Measurements from ENCODE around the gene ASCL1. TPM values are rescaled to one million over a fixed set of nuclear protein-coding genes. Genes with fewer than 3 reads are reported as not detected.

The ASCL1 gene
- total RNA-seq, 4 donors from 2014 or later = 0.15 to 0.54 TPM; not detected in 2

DNA sequence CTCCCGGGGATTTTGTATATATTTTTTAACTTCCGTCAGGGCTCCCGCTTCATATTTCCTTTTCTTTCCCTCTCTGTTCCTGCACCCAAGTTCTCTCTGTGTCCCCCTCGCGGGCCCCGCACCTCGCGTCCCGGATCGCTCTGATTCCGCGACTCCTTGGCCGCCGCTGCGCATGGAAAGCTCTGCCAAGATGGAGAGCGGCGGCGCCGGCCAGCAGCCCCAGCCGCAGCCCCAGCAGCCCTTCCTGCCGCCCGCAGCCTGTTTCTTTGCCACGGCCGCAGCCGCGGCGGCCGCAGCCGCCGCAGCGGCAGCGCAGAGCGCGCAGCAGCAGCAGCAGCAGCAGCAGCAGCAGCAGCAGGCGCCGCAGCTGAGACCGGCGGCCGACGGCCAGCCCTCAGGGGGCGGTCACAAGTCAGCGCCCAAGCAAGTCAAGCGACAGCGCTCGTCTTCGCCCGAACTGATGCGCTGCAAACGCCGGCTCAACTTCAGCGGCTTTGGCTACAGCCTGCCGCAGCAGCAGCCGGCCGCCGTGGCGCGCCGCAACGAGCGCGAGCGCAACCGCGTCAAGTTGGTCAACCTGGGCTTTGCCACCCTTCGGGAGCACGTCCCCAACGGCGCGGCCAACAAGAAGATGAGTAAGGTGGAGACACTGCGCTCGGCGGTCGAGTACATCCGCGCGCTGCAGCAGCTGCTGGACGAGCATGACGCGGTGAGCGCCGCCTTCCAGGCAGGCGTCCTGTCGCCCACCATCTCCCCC is 777 bp downstream of the ASCL1 start:
- TF ChIP-seq POLR2AphosphoS5 (IDR thresholded peaks at IDR 0.05) (no peak), POLR2A (IDR thresholded peaks at IDR 0.05) (no peak), EP300 (IDR thresholded peaks at IDR 0.05) (no peak)
- TF ChIP-seq, protein P1, sequence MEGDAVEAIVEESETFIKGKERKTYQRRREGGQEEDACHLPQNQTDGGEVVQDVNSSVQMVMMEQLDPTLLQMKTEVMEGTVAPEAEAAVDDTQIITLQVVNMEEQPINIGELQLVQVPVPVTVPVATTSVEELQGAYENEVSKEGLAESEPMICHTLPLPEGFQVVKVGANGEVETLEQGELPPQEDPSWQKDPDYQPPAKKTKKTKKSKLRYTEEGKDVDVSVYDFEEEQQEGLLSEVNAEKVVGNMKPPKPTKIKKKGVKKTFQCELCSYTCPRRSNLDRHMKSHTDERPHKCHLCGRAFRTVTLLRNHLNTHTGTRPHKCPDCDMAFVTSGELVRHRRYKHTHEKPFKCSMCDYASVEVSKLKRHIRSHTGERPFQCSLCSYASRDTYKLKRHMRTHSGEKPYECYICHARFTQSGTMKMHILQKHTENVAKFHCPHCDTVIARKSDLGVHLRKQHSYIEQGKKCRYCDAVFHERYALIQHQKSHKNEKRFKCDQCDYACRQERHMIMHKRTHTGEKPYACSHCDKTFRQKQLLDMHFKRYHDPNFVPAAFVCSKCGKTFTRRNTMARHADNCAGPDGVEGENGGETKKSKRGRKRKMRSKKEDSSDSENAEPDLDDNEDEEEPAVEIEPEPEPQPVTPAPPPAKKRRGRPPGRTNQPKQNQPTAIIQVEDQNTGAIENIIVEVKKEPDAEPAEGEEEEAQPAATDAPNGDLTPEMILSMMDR (IDR thresholded peaks at IDR 0.05) = no peak
- peaks cover 98% of the 10 kb centered on the region for H3K27me3 ChIP-seq
- WGBS, 2 donors (ENCODE audit: low coverage in 1 of 2) = 0 to 1% methylated on average over 8 to 15 of the region's 83 CpGs
- peak overlapping the region in 1 of 2 donors; percentile 47 for H3K4me3 ChIP-seq
- no peak overlapping the region for H3K27ac ChIP-seq
- no peaks in the 10 kb centered on the region for H3K36me3 ChIP-seq
- no peak for ATAC-seq
- peaks cover 0 to 3% (median 0%) of the 10 kb centered on the region in 3 donors for H3K9me3 ChIP-seq
- H3K4me1 ChIP-seq = peaks cover 0 to 39% (median 4%) of the 10 kb centered on the region in 3 donors

GRCh38 chr12:102958830-102959176 is 1.3 kb downstream of the ASCL1 start:
- Histone ChIP-seq H3K27me3 (peaks cover 98% of the 10 kb centered on the region), H3K4me3 (peak overlapping the region in 1 of 2 donors; percentile 47), H3K4me1 (peaks cover 0 to 39% (median 4%) of the 10 kb centered on the region in 3 donors), H3K27ac (no peak overlapping the region), H3K9me3 (peaks cover 0 to 8% (median 0%) of the 10 kb centered on the region in 3 donors), H3K36me3 (no peaks in the 10 kb centered on the region)
- TF ChIP-seq, protein P1 (IDR thresholded peaks at IDR 0.05) = no peak
- no peak for TF ChIP-seq POLR2A (IDR thresholded peaks at IDR 0.05)
- no peak for ATAC-seq
- 0% methylated on average over 1 of the region's 15 CpGs for WGBS, 2 donors (ENCODE audit: low coverage in 1 of 2)

DNA sequence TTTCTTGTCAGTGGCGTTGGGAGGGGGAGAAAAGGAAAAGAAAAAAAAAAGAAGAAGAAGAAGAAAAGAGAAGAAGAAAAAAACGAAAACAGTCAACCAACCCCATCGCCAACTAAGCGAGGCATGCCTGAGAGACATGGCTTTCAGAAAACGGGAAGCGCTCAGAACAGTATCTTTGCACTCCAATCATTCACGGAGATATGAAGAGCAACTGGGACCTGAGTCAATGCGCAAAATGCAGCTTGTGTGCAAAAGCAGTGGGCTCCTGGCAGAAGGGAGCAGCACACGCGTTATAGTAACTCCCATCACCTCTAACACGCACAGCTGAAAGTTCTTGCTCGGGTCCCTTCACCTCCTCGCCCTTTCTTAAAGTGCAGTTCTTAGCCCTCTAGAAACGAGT is 1.9 kb downstream of the ASCL1 start:
- H3K36me3 ChIP-seq = no peaks in the 10 kb centered on the region
- H3K4me1 ChIP-seq = peaks cover 0 to 39% (median 4%) of the 10 kb centered on the region in 3 donors
- no peak overlapping the region for H3K4me3 ChIP-seq
- WGBS, 2 donors (ENCODE audit: low coverage in 1 of 2) = 6 to 21% methylated on average over 4 to 13 of the region's 14 CpGs
- ATAC-seq = no peak
- TF ChIP-seq POLR2AphosphoS5 (IDR thresholded peaks at IDR 0.05) (no peak), POLR2A (IDR thresholded peaks at IDR 0.05) (no peak), EP300 (IDR thresholded peaks at IDR 0.05) (no peak)
- TF ChIP-seq, protein P1 (IDR thresholded peaks at IDR 0.05) = no peak
- H3K9me3 ChIP-seq = peaks cover 0 to 14% (median 0%) of the 10 kb centered on the region in 3 donors
- no peak overlapping the region for H3K27ac ChIP-seq
- H3K27me3 ChIP-seq = peaks cover 98% of the 10 kb centered on the region

GRCh38 chr12:102960766-102961465 is 3.4 kb downstream of the ASCL1 start:
- Histone ChIP-seq H3K9me3 (peaks cover 0 to 15% (median 0%) of the 10 kb centered on the region in 3 donors), H3K4me3 (no peak overlapping the region), H3K36me3 (no peaks in the 10 kb centered on the region), H3K4me1 (peaks cover 0 to 50% (median 4%) of the 10 kb centered on the region in 3 donors), H3K27me3 (peaks cover 98% of the 10 kb centered on the region), H3K27ac (no peak overlapping the region)
- no peak for ATAC-seq
- no peak for TF ChIP-seq POLR2AphosphoS5 (IDR thresholded peaks at IDR 0.05)
- TF ChIP-seq, protein P1 (IDR thresholded peaks at IDR 0.05) = no peak
- TF ChIP-seq EP300 (IDR thresholded peaks at IDR 0.05) = no peak
- no peak for TF ChIP-seq POLR2A (IDR thresholded peaks at IDR 0.05)
- 3 to 7% methylated on average over 5 to 18 of the region's 19 CpGs for WGBS, 2 donors (ENCODE audit: low coverage in 1 of 2)

Data from gastroesophageal sphincter (tissue), 4 donors.